Measurements from ENCODE around the gene ERFE.

The ERFE gene

DNA sequence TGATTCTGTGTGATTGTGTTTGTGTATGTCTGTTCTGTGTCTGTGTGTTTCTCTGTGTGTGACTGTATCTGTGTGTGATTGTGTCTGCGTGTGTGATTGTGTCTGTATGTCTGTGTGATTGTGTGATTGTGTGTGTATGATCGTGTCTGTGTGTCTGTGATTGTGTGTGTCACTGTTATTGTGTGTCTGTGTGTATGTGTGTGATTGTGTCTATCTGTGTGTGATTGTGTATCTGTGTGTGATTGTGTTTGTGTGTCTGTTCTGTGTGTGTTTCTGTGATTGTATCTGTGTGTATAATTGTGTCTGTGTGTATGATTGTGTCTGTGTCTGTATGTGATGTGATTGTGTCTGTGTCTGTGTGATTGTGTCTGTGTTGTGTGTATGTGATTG, 32.0 kb upstream of the ERFE start:
- no peak for DNase-seq

DNA sequence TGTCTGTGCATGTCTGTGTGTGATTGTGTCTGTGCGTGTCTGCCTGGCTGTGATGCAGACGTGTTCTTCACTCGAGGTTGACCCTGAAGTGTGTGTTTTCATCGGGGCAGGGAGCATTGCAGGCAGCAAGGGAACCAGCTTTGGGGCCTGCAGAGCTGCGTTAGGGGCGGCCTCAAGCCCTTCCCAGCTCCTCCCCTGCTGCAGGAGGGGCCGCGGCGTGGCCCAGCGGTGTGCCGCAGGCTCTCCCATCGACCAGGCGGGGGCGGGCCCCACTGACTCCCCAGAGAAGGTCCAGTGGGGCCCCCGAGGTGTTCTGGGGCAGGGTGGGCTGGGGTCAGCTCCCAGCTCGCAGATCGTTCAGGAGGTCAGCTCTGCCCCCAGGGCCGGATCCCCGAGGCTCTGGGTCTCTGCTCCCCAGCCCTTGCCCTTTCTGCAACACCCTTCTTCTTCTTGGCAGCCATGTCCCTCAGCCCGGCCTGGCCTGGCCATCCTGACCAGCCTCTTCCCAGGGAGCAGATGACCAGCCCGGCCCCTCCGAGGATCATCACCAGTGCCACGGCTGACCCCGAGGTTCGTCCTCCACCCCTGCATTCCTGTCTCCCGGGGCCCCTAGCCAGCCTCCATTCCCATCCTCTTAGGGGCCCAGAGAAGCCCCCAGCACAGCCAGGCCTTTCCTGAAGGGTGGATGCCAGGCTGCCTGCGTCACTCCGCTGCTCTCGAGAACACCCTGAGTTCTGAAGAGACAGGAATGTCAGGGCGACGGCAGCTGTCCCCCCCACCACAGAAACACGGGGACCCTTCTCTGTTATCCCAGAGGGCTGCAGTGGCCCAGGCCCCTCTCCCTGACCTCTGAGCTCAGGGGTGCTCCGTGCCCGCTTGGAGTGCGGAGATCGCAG, 31.4 kb upstream of the ERFE start:
- no peak for DNase-seq

DNA sequence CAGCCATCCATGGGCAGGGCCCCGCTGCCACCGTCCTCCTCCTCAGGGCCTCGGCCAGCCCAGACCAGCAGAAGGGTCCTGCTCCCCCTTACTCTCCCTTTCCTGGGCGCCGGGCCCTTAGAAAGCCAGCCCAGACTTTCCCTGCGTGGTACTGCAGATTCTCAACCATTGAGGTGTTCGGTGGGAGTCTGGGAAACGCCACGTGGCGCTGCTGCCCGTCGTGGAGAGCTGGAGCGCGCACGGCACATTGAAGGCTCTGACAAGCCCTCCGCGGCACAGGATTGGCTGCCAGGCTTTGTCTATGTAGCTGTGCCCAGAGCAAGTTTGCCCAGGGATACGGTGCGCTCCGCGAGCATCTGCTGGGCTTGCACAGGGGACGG, 30.7 kb upstream of the ERFE start:
- DNase-seq: no peak

DNA sequence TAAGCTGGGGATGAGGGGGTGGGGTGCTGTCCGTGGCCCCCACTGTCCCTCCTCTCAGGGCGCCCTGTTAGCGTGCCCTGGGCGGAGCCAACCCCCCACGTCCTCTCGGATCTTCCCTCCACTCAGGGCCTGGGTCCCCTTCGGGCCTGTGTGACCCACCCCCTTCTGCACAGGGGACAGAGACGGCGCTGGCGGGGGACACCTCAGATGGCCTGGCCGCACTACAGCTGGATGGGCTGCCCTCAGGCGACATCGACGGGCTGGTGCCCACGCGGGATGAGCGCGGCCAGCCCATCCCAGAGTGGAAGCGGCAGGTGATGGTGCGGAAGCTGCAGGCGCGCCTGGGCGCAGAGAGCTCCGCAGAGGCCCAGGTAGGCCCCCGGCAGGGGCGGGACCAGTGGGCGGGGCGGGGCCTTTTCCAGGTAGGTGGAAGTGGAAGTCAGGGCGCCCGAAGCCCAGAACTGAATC, 30.2 kb upstream of the ERFE start:
- DNase-seq: no peak

DNA sequence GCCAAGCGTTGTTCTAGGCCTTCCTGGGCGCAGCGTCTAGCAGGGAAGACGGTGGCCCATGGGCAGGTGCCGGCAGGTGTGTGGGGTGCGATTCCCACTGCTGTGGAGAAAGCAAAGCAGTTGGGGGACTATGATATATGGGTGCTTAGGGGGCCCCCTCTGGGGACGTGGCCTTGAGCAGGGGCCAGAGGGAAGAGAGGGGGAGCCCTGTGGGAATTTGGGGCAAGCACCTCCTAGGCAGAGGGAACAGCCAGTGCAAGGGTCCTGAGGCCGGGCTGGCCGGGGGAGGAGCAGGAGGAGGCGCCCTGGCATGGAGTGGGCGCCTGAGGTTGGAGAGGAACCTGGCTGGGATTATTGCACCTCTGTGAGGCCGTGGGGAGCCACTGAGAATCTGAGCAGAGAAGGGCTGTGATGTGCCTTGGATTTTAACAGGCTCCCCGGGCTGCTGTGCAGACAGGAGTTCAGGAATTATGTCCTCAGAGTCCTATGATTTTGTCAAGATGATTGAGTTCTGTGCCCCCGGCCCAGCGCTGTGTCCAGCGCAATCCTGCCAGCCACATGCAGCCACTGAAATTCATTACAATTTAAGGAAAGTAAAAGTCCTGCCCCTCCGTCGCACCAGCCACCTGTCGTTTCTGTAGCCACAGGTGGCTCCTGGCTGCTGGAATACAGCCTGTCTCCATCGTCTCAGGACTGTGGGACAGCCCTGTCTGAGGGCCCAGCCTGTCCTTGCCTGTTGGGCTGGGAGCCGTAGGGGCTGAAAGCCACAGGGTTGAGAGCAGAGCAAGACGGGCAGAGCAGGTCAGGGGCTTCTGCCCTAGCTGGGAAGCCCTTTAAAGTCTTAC, 29.4 kb upstream of the ERFE start:
- DNase-seq: no peak

DNA sequence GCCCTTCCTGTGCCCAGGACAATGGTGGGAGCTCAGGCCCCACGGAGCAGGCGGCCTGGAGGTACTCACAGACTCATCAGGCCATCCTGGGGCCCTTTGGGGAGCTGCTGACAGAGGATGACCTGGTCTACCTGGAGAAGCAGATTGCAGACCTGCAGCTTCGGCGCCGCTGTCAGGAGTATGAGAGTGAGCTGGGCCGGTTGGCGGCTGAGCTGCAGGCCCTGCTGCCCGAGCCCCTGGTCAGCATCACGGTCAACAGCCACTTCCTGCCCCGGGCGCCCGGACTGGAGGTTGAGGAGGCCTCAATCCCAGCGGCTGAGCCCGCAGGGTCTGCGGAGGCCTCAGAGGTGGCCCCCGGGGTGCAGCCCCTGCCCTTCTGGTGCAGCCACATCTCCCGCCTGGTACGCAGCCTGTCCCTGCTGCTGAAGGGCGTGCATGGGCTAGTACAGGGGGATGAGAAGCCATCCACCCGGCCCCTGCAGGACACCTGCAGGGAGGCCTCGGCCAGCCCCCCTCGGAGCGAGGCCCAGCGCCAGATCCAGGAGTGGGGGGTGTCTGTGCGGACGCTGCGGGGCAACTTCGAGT, 28.6 kb upstream of the ERFE start:
- no peak for DNase-seq

DNA sequence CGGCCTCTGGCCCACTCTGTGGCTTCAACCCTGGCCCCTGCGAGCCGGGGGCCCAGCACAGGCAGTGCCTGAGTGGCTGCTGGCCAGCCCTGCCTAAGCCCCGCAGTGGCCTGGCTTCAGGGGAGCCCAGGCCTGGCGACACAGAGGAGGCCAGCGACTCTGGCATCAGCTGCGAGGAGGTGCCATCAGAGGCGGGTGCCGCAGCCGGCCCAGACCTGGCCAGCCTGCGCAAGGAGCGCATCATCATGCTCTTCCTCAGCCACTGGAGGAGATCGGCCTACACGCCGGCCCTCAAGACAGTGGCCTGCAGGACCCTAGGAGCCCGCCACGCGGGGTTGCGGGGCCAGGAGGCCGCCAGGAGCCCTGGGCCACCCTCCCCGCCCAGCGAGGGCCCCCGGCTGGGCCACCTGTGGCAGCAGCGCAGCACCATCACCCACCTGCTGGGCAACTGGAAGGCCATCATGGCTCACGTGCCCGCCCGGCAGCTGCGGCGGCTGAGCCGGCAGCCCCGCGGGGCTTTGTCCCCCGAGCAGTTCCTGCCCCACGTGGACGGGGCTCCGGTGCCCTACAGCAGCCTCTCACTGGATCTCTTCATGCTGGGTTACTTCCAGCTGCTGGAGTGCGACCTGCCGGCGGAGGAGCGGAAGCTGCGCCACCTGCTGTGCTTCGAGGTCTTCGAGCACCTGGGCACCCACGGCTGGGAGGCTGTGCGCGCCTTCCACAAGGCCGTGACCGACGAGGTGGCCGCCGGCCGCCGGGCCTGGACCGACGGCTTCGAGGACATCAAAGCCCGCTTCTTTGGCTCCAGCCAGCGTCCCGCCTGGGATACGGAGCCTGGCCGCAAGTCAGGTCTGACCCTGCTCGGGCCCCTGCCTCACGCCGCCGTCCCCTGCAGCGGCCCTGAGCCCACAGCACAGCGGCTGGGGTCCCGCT, 27.8 kb upstream of the ERFE start:
- DNase-seq: no peak

DNA sequence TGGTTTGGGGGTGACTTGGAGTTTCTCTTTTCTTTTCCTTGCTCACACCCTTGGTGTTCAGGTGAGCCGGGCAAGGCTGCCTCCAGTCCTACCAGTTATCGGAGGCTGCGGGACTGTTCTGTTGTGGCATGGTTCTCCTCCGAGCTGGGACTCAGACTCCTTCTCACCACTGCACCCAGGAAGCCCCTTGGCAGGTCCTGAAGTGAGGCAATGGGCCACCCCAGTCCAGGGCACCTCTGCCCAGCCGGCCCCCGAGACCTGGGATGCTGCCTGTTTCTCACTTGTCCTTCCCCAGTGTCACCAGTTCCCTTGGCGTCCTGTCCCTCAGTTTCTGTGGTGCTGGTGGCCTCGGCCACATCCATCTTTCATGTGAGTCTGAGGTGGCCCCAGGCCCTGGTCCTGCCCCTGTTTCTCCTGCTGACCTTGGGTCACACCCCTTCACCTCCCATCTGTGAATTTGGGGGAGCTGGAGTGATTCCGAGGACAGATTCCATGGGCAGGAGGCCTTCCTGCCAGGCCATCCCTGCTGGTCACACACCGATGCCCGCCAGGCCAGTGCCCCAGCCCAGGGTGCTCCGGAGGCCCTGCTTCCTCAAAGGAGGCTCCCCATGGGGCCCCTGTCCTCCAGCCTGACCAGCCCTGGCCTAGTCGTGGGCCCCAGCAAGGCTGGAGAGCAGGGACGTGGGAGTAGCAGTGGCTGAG, 26.9 kb upstream of the ERFE start:
- no peak for DNase-seq

DNA sequence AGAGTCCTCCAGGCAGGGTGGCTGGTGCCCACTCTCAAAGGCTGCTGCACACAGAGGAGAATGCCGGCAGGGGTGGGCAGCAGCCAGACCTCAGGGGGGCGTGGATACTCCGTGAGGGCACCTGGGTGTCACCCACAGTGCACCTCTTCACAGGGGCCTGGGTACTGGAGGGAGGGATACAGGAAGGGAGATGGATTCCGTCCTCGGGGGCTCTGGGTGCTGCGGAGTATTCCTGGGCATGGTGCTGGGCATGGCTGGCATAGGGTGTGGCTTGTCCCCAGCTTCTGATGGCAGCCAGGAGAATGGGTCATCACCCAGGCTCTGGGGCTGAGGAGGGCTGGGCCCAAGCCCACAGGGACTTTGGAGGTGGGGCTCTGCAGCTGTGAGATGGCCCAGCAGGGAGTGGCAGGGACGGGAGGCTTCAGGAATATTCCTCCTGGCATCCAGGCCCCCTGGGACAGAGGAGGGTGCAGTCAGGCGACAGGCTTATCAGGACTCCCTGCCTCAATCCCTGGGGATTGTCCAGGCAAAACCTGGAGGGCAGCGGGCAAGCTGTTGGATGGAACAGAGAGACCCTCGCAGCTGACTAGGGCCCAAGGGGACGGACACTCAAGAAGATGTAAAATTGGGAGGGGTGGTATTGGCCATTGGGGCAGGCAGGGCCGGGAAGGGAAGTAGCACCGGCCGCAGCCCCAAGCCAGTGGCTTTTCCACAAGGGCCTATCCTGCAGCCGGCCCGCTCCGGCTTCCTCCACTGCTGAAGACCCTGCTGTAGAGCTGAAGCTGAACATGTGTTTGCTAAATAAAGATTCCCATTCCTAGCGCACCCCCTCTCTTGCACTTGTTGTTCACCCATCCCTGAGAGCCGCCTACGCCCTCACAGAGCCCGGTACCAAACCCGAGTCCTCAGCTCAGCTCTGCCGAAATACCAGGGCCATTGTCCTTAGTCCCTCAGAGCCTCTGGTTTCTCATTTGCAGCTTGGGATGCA, 26.0 kb upstream of the ERFE start:
- no peak for DNase-seq

DNA sequence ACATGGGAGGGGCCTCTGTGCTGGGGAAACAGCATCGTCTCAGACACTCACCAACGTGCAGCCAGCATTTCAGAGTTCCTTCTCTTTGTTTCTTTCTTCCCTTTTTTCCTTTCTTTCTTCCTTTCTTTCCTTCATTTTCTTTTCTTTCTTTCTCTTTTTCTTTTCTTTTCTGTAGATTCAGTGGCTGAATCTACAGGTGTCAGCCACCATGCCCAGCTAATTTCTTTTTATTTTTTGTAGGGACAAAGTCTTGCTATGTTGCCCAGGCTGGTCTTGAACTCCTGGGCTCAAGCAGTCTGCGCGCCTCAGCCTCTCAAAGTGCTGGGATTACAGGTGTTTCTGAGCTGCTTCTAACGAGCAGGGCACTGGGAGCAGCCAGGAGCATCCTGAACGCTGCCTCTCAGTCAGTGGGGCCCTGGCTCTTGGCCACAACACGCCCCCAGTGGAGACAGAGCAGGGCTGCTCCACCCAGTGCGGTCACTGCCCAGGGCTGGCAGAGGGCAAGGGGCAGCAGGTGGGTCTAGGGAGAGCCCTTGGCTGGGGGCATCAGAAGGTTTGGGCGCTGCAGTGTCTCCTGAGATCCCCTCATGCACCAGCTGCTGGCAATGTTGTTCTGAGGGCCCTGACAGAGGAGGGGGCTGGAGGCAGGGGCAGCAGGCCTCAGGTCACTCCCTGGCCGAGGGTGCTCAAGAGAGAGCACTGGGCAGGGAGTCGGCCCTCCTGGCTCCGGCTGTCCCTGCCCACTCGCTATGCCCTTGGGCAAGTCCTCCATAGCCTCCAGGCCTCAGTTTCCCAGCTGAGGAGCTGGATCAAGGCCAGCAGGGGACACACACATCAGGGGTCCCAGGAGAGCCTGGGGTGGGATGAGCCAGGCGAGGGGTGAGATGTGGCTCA, 25.0 kb upstream of the ERFE start:
- DNase-seq: no peak

DNA sequence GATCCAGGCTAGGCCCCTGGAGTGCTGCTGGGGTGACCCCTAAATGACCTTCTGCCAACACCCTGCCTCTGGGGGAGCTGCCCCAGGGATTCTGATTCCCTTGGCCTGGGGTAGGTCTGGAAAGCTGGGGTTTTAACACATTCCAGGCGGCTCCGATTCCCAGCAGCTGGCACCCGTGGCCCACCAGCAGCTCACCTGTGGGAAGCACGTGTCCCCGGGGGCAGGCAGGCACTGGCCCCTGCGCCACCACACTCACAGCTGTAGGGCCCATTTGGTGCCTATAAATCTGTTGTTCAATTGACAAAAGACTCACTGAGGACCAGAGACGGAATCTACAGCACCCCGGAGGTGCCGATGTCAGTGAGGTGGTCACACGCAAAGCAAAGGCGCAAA, 24.4 kb upstream of the ERFE start:
- no peak for DNase-seq

DNA sequence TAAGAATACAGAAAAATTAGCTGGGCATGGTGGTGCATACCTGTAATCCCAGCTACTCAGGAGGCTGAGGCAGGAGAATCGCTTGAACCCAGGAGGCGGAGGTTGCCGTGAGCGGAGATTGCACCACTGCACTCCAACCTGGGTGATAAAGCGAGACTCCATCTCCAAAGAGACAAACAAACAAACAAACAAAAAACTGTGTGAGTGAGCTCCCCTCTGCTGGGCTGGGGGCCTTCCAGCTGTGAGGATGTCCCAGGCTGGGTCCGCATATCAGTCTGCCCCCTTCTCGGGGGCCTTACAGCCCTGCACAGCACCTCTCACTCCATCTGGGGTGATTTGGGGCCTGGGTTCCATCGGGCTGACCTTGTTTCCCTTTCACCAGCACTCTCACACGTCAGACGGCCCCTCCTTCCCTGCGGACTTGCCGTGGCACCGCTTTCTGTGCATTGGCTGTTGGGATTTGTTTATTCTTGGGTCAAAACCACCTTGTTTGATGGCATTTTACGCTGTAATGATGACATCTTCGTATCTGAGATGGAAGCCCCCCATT, 23.1 kb upstream of the ERFE start:
- DNase-seq: no peak

DNA sequence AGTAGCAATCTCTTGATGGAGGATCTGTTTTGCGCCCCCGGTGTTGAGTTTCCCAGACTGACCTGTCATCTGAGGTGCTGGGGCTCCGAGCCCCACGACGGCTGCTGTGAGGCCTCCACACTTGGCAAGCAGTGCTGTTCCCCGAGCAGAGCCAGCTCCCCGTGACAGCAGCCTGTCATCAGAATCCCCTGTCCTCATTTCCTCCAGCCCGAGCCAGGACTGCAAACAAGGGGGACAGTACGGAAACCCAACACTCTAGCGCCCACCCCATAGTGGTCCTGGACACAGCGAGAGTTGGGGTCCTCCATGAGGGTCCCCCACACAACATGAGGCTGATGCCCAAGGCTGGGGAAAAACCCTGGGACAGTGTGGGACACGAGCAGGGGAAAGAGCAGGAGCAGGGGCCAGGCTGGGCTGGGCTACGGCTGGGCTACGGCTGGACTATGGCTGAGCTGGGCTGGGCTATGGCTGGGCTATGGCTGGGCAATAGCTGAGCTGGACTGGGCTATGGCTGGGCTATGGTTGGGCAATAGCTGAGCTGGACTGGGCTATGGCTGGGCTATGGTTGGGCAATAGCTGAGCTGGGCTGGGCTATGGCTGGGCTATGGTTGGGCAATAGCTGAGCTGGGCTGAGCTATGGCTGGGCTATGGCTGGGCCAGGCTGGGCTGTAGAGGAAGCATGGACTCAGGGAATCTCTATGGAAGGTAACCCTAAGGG, 21.8 kb upstream of the ERFE start:
- DNase-seq: no peak

DNA sequence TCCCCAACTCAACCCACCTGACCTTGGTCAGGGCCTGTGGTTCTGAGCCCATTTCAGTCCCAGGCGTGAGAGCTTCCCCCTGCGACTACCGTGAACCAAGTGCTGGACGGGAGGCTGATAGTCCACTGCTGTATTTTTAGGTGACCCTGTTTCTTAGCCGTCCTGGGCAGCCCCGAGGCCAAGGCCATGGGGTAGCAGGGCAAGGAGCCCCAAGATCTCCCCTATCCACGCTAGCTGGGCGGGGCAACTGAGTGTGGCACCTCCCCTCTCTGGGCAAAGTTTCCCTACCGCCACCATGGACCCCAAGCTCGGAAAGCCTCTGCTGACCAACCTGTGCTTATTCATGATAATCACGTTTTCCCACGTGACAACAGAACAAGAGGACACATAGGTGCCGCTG, 20.9 kb upstream of the ERFE start:
- DNase-seq: no peak

DNA sequence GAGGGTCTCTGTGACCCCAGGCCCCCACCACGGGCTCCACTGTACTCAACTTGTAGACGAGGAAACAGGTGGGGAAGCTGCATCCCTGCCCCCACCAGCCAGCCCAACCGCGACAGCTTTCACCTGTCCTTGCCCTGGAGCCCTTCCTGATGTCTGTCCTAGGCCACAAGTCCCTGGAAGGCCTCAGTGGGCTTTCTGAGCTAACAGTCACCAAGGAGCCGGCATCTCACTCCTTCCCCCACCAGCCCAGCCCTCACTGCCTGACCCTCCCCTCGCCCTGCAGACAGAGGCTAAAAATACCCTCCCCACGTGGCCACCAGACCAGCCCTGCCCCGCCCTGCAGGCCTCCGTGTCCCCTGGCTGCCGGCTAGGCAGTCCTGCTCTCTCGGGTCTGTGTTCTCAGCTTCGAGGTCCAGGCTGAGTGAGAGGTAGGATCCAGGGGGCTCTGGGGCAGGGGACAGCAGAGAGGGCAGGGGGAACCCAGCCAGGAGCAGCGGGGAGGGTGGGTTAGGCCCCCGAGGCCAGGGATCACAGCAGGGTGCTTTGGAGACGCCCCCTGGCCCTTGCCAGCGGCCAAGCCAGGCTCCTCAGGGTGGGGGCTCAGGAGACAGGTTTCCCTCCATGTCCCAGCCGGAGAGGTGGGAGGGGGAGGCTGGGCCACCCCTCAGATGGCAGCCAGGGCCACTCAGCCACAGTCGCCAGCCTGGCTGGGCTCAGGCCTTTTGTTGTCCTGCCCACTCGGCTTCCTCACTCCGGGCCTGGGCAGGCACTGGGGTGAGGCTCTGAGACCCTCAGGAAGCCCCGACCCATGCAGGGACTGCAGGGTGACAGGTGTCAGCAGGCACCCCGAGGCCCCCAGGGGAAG, 20.2 kb upstream of the ERFE start, which contains the start of gene KLHL30:
KLHL30 (plus strand) TSS at position 338 of the 865 bp plus-strand sequence. CDS start 2,087 bp downstream, outside the sequence.
- DNase-seq: no peak

DNA sequence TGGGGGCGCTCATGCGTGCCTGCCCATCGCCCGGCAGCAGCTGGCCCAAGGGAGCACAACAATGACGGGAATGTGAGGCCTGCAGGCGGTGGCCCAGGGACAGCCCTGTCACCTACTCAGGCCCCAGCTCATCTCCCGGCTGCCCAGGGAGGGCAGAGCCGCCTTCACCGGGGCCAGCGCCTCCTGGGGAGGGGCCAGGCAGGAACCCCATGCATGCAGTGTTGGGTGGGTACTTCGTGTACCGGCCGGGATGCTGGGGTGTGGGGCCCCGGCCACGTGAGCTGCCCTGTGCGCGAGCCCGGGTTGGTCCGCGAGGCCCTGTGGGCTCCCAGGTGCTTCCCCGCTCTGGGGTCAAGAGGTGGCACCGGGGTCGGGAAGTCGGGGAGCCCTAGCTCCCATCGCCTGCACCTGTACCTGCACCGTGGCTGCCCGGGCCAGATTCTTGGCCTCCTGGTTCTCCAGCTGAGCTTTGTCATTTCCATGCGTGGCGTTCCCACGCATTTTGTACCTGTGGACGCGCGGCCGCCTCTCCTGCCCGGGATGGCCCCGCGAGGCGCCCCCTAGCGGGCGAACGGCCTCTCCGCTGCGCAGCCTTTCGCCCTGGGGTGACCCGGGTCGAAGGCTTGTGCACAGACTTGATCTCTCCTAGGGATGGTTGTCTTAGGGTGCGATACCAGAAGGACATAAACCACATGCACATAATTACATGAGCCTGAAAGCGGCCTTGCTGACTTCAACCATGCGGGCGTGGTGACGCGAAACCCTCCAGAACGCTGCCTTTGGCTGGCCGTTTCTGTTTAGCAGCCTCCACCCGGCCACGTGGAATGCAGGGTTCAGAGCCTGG, 19.4 kb upstream of the ERFE start:
- peak; percentile 44 for DNase-seq
